Pons (tissue), 1 donor: ENCODE results near the gene C2orf15.
"Not testable (repeated sequence)": the region's sequence is repeated elsewhere in the genome, so short reads cannot be mapped to it uniquely, and the experiment has no call there.

Experiments
- DNase-seq: peaks from one replicate; pipeline ENCODE4 v3.0.0-alpha.2; 2016; ENCODE audit warnings: low spot score

The C2orf15 gene, protein sequence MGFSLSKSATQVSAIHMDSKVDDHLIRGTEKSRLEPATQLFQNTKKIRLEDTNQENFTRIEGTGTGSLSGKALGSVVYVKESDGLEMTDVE

DNA sequence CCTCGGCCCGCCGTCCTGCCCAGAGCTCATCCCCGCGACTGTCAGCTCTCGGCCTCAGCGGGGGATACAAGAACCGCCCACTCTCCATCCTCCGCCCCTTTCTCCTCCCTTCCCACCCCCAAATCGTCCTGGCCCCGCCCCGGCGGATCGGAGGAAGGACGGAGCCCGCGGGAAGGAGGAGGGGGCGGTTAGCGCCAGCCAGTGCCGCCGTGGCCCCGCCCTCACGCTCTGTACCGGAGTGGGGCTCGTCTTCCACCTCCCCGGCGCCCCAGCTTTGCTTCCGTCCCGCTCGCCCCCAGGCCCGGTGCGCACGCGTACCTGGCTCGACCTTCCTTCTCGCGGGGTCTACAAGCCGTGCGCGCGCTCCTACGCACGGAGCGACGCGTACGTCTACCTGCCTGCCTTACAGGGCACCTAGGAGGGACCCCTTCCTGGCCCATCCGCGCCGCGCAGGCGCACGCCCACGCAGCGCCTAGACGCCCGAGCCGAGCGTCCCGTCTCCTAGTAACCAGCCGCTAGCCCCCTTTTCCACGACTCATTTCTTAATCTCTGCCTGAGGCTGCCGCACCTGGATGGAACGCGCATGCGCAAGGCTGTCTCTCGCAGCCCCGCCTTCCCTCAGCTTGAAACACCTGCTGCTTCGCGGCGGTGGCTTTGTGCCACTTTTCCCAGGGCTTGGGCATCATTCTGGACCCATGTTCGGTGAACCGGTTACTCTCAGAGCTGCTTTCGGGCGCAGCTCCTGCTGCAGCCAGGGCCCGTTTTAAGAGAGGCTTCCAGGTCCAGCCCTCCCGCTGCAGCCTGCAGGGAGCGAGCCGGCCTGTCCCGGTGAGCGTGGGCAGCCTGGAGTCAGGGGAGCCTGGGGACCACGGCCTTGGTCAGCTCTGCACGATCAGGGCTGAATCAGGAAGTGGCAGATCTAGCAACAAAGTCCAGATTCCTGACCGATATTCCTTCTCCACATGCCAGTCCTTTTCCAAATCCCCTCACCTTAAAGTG, at the start of gene C2orf15:
Gene C2orf15 (plus strand): TSS at position 598 of the 999 bp plus-strand sequence. CDS start 8,852 bp downstream, outside the sequence.
- peak; percentile 94 for DNase-seq

- no peak for DNase-seq
Measured at GRCh38 chr2:99096728-99097127, 44.8 kb upstream of the C2orf15 start.

GRCh38 chr2:99101697-99102096, 39.8 kb upstream of the C2orf15 start:
- peak; percentile 59 for DNase-seq

GRCh38 chr2:99104006-99104405, 37.5 kb upstream of the C2orf15 start:
- DNase-seq = no peak

GRCh38 chr2:99106913-99107312, 34.6 kb upstream of the C2orf15 start:
- no peak for DNase-seq

GRCh38 chr2:99111236-99111635, 30.3 kb upstream of the C2orf15 start:
- DNase-seq = no peak

DNA sequence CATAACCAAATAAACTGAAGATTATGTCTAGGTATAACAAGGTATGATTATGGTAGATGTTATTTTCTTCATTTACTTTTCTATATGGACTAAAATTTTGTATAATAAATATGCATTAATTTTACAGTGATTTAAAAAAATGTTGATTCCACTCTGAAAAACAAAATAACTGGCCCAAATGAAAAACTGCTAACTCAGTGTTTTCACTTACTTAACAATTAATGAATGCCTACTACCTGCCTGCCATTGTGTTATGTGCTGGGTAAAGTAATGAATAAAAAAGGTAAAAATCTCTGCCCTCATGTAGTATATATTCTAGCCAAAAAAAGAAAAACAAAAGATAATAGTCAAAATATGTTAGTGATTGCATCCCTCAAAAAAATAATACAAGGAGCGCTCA, 29.6 kb upstream of the C2orf15 start:
- no peak for DNase-seq

DNA sequence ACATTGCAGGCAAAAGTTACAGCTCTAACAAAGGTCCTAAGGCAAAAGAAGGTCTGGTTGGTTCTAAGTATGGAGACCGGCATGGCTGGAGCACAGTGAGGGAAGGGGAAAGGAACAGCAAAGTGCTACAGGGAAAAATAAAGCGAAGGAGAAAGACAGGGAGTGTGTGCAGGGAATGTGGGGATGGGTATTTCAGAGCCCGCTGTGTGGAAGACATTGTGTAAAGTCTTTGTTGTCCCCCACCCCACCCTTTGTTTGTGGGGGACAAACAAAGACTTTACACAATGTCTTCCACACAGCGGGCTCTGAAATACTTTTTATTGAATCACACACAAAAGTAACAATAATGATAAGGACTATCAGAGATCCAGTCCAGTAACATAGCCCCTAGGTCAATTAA, 28.9 kb upstream of the C2orf15 start:
- peak; percentile 69 for DNase-seq

- DNase-seq = no peak
Measured at GRCh38 chr2:99127981-99128380, 13.5 kb upstream of the C2orf15 start.

- not testable (repeated sequence) for DNase-seq
Measured at GRCh38 chr2:99135044-99135556, 6.4 kb upstream of the C2orf15 start.

GRCh38 chr2:99139003-99139402, 2.5 kb upstream of the C2orf15 start:
- DNase-seq = no peak

- DNase-seq = peak; percentile 20
Measured at GRCh38 chr2:99140056-99140859, 1.2 kb upstream of the C2orf15 start.

- DNase-seq = no peak
Measured at GRCh38 chr2:99140860-99141109, 722 bp upstream of the C2orf15 start.

DNA sequence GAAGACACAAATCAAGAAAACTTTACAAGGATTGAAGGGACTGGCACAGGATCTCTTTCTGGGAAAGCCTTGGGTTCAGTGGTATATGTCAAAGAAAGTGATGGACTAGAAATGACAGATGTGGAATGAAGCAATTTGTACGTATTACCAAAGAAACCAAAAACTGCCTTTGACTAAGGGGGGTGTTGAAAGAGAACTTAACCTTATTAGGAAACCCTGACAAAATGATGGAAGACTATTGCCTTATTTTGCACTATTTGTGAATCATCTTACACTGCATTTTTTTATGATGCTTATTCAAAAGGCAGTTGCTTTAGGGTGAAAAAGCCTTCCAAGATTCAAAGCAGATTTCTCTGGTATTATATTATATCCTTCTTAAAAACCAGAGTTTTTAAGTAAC, 9.2 kb downstream of the C2orf15 start:
- no peak for DNase-seq

DNA sequence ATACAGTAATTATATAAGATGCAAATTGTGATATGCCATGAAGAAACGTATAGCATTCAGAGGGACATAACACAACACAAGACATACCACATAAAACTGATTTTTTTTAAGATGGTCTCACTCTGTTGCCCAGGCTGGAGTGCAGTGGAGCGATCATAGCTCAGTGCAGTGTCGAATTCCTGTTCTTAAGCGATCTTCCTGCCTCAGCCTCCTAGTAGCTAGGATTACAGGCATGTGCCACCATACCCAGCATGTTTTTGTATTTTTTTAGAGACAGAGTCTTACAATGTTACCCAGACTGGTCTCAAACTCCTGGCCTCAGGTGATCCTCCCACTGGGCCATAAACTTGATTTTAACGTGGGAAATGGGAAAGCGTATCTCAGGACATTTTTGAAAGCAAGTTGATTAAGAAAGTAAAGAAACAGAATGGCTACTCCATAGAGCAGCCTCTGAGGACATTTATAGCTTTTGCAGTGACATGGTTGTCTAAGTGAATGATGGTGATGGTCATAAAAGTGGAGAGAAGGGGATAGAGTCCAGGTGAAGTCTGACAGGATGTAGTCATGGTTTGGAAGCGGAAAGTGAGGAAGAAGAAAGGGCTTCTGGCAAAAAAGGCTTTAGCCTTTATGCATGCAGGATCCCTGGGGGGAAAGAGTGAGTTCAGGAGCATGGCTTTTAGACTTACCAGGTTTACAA, 10.8 kb downstream of the C2orf15 start:
- DNase-seq = no peak

DNA sequence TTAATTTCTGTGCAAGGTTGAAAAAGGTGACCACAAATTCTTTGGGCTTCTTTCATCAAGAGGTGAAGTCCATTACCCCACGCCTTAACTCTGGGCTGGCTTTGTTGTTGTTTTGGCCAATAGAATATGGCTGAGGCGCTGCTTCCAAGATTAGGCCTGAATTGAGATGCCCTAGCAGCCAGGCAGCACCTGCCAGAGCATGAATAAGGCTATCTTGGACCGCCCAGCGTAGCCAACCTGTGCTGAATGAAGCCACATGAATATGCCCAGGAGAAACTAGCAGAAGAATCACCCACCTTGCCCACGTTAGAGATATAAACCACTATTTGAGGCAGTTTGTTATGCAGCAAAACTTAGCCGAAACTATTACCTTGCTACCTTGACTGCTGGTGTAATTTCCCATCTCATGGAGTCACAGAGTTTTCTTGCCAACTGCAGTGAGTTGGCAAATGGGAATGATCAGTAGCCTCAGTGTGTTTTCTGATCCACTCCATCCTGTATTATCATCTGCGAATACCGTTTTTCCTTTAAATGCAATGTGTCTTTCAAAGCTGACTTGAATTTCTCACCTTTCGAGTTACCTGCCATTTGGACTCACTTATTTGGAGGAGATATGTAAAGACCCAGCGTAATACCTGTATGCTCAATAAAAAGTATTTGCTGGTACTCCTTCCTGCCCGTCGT, 12.6 kb downstream of the C2orf15 start:
- DNase-seq = peak; percentile 46

- peak; percentile 84 for DNase-seq
Measured at GRCh38 chr2:99154643-99155536, 13.4 kb downstream of the C2orf15 start, which contains the start of the genes LIPT1 and TSGA10. Gene LIPT1 (plus strand): TSS chr2:99154967. CDS start chr2:99161958, 6,991 bp downstream. Gene TSGA10 (minus strand): TSS chr2:99154942. CDS start chr2:99109439, 45,503 bp downstream.

- DNase-seq = no peak
Measured at GRCh38 chr2:99156891-99157290, 15.4 kb downstream of the C2orf15 start.

- no peak for DNase-seq
Measured at GRCh38 chr2:99158599-99158998, 17.1 kb downstream of the C2orf15 start.

DNA sequence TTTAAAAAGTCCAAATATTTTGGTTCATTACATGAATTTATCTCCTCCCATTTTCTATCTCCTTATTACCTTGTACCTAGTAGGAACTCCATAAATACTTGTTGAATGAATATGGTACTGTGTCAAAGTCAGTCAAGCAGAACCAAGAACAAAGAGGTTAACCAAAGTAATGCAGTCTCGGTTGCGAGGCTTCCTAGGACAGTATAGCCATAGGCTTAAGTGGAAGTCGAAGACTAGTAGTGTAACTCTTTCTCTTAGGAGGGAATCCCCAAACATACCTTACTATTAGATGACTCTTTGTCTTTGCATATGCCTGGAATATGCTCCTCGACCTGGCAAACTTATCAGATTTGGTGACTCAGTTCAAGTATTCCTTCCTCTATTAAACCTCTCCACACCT, 18.1 kb downstream of the C2orf15 start:
- DNase-seq = no peak
